Natural killer cell (primary cell): ENCODE measurements around the gene C1orf21. TPM values are rescaled to one million over a fixed set of nuclear protein-coding genes. Genes with fewer than 3 reads are reported as not detected.

Experiments
- ATAC-seq, 3 donors: fragments of 150-1000 bp in 2 of 3; fragments of 200-7000 bp in 1 of 3; cut with Tn5 transposase; 1 replicate in 1 of 3; 2 replicates in 2 of 3; pipeline ENCODE4 v1.10.0; 2021; ENCODE audit warnings: mild to moderate bottlenecking in 2 of 3, moderate library complexity in 2 of 3
- DNase-seq, 2 donors: peaks; one replicate each; pipeline versions ENCODE4 v3.0.0 to v3.0.0-alpha.2; 2013 to 2021; ENCODE audit warnings: mixed read lengths in 1 of 2
- H3K27ac ChIP-seq: one replicate; pipeline ENCODE4 v1.5.1; 2013; ENCODE audit warnings: mild to moderate bottlenecking, low read length
- H3K27me3 ChIP-seq: one replicate; pipeline ENCODE4 v1.6.1; 2013; ENCODE audit warnings: low read length; ENCODE audit not compliant: control insufficient read depth, insufficient read depth
- H3K36me3 ChIP-seq: one replicate; pipeline ENCODE4 v1.6.1; 2013; ENCODE audit warnings: low read length; ENCODE audit not compliant: control insufficient read depth, insufficient read depth
- H3K4me1 ChIP-seq: one replicate; pipeline ENCODE4 v1.6.1; 2013; ENCODE audit warnings: low read length; ENCODE audit not compliant: control insufficient read depth, insufficient read depth
- H3K4me3 ChIP-seq: one replicate; pipeline ENCODE4 v1.5.1; 2013; ENCODE audit warnings: low read length
- H3K9me3 ChIP-seq: one replicate; pipeline ENCODE4 v1.6.1; 2013; ENCODE audit warnings: low read length; ENCODE audit not compliant: control insufficient read depth, insufficient read depth
- H3K27ac Mint-ChIP-seq, 2 donors: one replicate each; pipeline ENCODE4 v1.8.0; 2022; ENCODE audit warnings: mild to moderate bottlenecking in 2 of 2, mixed read lengths in 2 of 2, moderate library complexity in 1 of 2
- H3K27me3 Mint-ChIP-seq, 2 donors: one replicate each; pipeline ENCODE4 v1.8.0; 2022; ENCODE audit warnings: low read depth in 2 of 2, mixed read lengths in 2 of 2
- H3K36me3 Mint-ChIP-seq: one replicate; pipeline ENCODE4 v1.8.0; 2022; ENCODE audit warnings: mixed read lengths
- H3K4me1 Mint-ChIP-seq, 2 donors: one replicate each; pipeline ENCODE4 v1.8.0; 2022; ENCODE audit warnings: mixed read lengths in 2 of 2
- H3K4me3 Mint-ChIP-seq: one replicate; pipeline ENCODE4 v1.8.0; 2022; ENCODE audit warnings: mild to moderate bottlenecking, moderate library complexity, mixed read lengths
- H3K9me3 Mint-ChIP-seq, 2 donors: one replicate each; pipeline ENCODE4 v1.8.0; 2022; ENCODE audit warnings: mixed read lengths in 2 of 2
- CTCF ChIP-seq: fragments of 200-600 bp; IDR thresholded peaks from one replicate; pipeline ENCODE4 v1.8.0; 2022; ENCODE audit warnings: antibody characterized with exemption
- WGBS: methylation state at CpG from one replicate; pipeline ENCODE4 v1.1.7; 2013; ENCODE audit warnings: missing lambda C conversion rate; ENCODE audit not compliant: insufficient coverage; 5-methylcytosine and 5-hydroxymethylcytosine counted together
- intact Hi-C: fragments of 100-400 bp; cut with micrococcal nuclease; formaldehyde crosslinking; loops from one replicate; pipeline ENCODE4 v1.14.2; 2022
- total RNA-seq, 4 donors: library from RNA; stranded (reverse); fragments of 120-200 nt in 1 of 4; gene quantifications; one replicate each; pipeline versions ENCODE4 v1.2.3 to v1.2.4, GENCODE V29; 2013 to 2022

Gene C1orf21
- total RNA-seq, 3 donors from 2014 or later (not counting 1 experiment from before 2014, with no cell fraction given), result 84.3 to 111 (median 88.3) TPM

DNA sequence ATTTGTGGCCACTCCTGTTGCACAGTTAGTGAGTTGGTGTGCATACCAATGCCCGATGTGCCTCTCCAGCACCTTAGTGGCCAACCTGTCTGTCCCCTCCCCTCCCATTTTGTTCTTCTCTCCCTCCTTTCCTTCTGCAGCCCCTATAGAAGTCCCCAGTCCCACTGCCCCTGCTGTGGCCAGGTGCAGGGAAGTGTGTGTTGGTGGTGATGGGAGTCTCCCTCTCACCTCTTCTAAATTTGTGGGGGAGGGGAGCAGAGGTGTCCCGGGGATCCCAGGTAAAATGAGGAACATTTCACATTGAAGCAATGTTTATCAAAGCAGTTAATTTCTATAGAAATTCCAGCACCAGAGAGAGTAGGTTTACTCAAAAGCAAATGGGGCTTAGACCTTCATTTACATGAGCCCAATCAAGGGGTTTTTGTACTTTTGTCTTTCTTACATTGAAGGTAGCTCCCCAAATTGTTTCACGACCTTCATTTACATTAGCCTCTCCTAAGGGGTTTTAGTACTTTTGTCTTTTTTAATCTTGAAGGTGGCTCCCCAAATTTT lies 3.0 kb upstream of the C1orf21 start:
- Mint-ChIP-seq H3K4me3 (no peak overlapping the region), H3K9me3 (no peaks in the 10 kb centered on the region), H3K27me3 (no peaks in the 10 kb centered on the region), H3K36me3 (no peaks in the 10 kb centered on the region), H3K27ac (no peak overlapping the region), H3K4me1 (peaks cover 55 to 58% of the 10 kb centered on the region in 2 donors)
- Histone ChIP-seq H3K4me1 (peaks cover 26% of the 10 kb centered on the region), H3K27me3 (no peaks in the 10 kb centered on the region), H3K9me3 (no peaks in the 10 kb centered on the region), H3K4me3 (no peak overlapping the region), H3K27ac (no peak overlapping the region), H3K36me3 (no peaks in the 10 kb centered on the region)
- DNase-seq (no peak), ATAC-seq (no peak)
- WGBS, result 90% methylated on average over 1 of the region's 3 CpGs
- TF ChIP-seq CTCF, result no peak
- intact Hi-C loops, result loop anchor here (10.0 kb wide), 2 partner anchors 329 to 1991 kb away; partner anchors contain the start of genes ODR4, TPR and TSEN15

- DNase-seq (no peak), ATAC-seq (no peak)
- no peaks in the 10 kb centered on the region for H3K27me3 ChIP-seq
- no peaks in the 10 kb centered on the region for H3K36me3 ChIP-seq
- no peaks in the 10 kb centered on the region for H3K36me3 Mint-ChIP-seq
- peak overlapping the region; percentile 84 for H3K4me3 ChIP-seq
- peak overlapping the region; percentile 90 for H3K4me3 Mint-ChIP-seq
- intact Hi-C loops, result loop anchor here (5.0 to 10.0 kb wide), 4 partner anchors 66 to 1989 kb away; partner anchors contain the start of genes ODR4, TPR and TSEN15
- H3K4me1 Mint-ChIP-seq, result peaks cover 55 to 58% of the 10 kb centered on the region in 2 donors
- H3K9me3 Mint-ChIP-seq, result no peaks in the 10 kb centered on the region
- TF ChIP-seq CTCF, result no peak
- H3K9me3 ChIP-seq, result no peaks in the 10 kb centered on the region
- peaks cover 14% of the 10 kb centered on the region for H3K4me1 ChIP-seq
- no peaks in the 10 kb centered on the region for H3K27me3 Mint-ChIP-seq
- peak overlapping the region; percentile 92 to 96 for H3K27ac Mint-ChIP-seq
- H3K27ac ChIP-seq, result peak overlapping the region; percentile 93
- WGBS, result 60% methylated on average over 17 of the region's 17 CpGs
Observed at GRCh38 chr1:184385865-184386311, 941 bp upstream of the C1orf21 start.

DNA sequence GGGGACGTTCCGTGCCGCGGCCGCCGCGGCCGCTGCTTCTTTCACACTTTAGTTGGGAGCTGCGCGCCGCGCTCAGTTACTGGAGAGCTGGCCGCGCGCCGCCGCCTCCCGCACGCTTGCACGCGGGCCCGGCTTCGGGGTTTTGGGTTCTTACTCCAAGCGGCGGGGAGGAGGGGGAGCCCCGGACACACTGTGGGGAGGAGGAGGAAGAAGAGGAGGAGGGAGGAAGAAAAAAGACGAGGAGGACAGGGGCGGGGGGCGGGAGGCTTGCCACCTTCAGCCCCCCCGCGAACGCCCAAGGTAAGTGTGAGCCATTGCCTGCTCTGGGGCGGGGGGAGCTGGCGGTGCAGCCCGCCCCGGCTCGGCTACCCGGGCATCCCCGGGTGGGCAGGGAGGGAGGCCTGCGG lies 243 bp downstream of the C1orf21 start:
- Mint-ChIP-seq H3K4me3 (peak overlapping the region; percentile 89), H3K9me3 (no peaks in the 10 kb centered on the region), H3K27ac (peak overlapping the region; percentile 92 to 96), H3K27me3 (no peaks in the 10 kb centered on the region), H3K36me3 (no peaks in the 10 kb centered on the region), H3K4me1 (peaks cover 53 to 60% of the 10 kb centered on the region in 2 donors)
- Histone ChIP-seq H3K4me1 (peaks cover 12% of the 10 kb centered on the region), H3K4me3 (peak overlapping the region; percentile 84), H3K27ac (peak overlapping the region; percentile 93), H3K27me3 (no peaks in the 10 kb centered on the region), H3K36me3 (no peaks in the 10 kb centered on the region), H3K9me3 (no peaks in the 10 kb centered on the region)
- ATAC-seq (no peak), DNase-seq (no peak)
- intact Hi-C loops, result loop anchor here (1.0 to 10.0 kb wide), 5 partner anchors 65 to 1988 kb away; partner anchors contain the start of genes ODR4, TPR and TSEN15
- TF ChIP-seq CTCF, result no peak
- WGBS, result under 1% methylated on average over 40 of the region's 40 CpGs
